Stimulated activated CD8-positive, alpha-beta memory T cell treated with anti-CD3 and anti-CD28 coated beads, Interleukin-12 subunit alpha, Interleukin-12 subunit beta, amount 100 ng/mL, for 24 hours (primary cell): Measurements from ENCODE around the gene PIK3R3.

Experiments
- DNase-seq: peaks from one replicate; pipeline ENCODE4 v3.0.0-alpha.2; 2020; ENCODE audit errors: extremely low read depth

Gene PIK3R3

DNA sequence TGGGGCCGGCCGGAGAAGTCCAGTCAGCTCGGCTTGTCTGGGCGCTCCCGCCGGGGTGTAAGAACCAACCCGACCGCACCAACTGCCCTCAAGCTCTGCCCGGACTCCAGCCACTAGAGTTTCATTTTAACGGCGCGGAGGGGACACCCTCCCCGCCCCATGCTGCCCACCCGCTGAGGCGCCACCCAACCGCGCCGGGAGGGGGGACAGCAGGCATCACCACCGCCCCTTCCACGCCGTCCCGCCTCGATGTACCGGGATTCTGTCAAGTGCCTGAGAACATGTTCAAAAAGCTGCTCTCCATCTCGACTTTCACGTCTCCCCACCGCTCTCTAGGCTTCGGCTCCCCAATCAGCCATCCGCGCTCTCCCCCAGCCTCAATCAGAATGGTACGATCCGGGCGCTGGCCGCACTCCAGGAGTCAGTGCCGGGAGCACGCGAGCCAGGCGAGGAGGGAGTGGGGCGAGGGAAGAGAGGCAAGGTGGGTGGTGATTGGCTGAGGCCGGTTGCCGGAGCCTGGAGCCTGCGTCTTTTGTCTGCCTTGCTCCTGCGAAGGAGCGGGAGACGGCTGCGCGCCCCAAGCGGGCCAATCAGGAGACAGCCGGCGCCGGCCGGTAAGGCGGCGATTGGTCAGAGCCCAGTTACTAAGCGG, at the start of gene PIK3R3:
TSS of gene PIK3R3 (minus strand) at position 101 of the 652 bp plus-strand sequence. CDS start 677 bp downstream, outside the sequence.
- DNase-seq: peak; percentile 77

DNA sequence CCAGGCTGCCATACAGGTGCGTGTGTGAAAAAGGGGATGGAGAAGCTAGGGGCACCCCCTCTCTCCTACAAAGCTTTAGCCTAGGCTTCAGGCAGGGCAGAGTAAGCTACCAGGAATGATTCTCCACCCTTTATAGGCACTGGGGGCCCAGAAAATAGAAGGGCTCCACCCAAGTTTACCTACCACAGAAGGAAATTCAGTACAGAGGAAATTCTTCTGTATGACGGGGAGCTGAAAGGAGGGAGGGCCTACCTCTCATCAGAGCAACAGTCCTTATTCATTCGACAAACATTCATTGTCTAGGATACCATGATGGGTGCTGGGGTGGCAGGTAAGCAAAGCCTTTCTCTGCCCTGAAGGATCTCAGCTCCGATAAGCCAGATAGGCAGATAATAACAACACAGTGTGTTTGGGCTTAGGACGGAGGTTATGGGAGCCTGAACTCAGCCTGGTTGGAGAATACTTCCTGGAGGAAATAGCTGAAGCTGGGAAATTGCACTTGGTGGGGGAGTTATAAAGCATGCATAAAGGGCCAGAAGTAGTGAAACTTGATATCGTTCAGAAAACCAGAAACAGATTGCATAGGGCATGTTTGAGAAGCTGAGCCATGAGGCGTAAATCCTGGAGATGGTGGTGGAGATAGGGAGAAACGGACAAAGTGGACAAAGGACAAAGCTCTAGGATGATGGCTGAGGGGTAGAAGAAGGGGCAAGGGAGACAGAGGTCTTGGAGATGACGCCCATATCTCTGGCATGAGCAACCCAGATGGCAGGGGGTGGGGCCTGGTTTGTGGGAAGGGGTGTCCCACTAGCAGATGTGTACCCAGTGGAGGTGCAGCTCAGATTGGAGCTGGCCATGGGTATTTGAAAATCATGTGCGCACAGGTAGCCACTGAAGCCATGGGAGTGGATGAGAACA, 49.2 kb upstream of the PIK3R3 start:
- no peak for DNase-seq

- DNase-seq: no peak
These were observed 47.7 kb upstream of the PIK3R3 start for GRCh38 chr1:46180082-46180616.

GRCh38 chr1:46179138-46180081, 47.0 kb upstream of the PIK3R3 start:
- DNase-seq: no peak

DNA sequence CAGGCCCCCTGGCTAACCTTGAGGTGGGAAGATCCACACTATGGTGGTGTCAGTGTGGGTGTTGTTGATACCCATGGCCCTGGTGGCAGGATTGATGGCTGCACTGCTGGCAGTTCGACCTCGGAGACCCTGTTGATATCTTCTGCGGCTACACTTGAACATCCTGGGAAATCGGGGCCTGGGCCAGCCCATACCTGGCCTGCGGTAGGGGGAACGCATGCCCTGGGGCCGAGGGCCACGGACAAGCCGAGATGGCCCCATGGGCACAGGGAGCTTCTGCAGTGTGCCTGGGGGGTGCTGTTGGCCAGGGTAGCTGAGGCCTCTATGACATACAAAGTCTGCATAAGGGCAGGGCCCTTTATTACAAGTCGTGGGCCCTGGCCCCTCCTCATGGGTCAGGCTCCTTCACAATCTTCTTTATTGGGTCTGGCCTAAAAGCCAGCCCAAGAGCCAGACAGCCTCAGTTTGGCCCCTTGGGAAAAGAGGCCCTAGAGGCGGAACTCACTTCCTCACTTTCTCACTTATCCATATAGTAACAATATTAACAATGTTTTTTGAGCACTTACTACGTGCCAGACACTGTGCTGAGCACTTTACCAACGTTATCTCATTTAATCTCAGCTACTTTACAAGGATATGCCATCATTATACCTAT, 43.9 kb upstream of the PIK3R3 start, which contains the start of gene P3R3URF:
TSS of gene P3R3URF (minus strand) at position 278 of the 655 bp plus-strand sequence. CDS start at position 261, 17 bp downstream.
- no peak for DNase-seq

GRCh38 chr1:46175243-46175642, 42.8 kb upstream of the PIK3R3 start:
- DNase-seq: no peak

DNA sequence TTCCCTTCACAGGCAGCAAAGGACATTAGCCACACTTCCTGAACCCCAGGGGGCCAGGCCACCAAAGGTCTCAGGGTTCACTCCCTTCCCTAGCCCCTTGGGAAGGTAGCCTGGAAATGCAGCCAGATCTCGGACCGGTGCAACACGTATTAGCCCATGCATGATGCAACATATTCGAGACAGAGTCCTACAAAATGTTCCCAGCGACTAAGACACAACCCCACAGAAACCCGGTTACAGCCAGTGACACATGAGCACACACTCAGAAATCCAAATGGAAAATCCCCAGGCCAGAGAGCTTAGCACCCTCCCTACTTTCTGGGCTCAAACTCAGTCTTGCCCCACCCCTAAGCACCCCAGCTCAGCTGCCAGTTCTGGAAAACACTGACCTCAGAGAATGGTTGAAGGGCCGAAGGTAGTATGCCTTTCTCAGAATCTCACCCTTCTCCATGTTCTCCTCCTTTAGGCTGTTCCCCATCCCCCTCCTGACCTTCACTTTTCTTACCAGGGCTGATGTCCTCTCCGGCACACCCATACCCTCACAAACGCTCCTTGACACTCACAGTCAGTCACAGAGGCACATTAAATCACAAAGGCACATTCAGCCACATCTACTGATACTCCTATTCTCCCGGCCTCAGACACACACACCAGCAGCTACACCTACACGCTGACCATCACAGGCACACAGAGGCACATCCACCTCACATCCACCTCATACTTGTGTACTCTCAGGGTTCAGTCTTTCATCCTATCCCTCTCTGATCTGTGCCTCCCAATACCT, 42.2 kb upstream of the PIK3R3 start, which contains the start of gene TSPAN1:
TSS of gene TSPAN1 (plus strand) at position 640 of the 784 bp plus-strand sequence. CDS start 6,021 bp downstream, outside the sequence.
- no peak for DNase-seq

GRCh38 chr1:46173361-46173856, 41.0 kb upstream of the PIK3R3 start:
- DNase-seq: no peak

- DNase-seq: no peak
These were observed 39.9 kb upstream of the PIK3R3 start for GRCh38 chr1:46172321-46172720.

GRCh38 chr1:46171871-46172270, 39.4 kb upstream of the PIK3R3 start:
- DNase-seq: no peak

- no peak for DNase-seq
These were observed 38.9 kb upstream of the PIK3R3 start for GRCh38 chr1:46171351-46171750.

GRCh38 chr1:46169811-46170454, 37.5 kb upstream of the PIK3R3 start:
- no peak for DNase-seq

GRCh38 chr1:46168477-46168876, 36.0 kb upstream of the PIK3R3 start:
- no peak for DNase-seq

GRCh38 chr1:46166521-46167462, 34.4 kb upstream of the PIK3R3 start:
- no peak for DNase-seq

DNA sequence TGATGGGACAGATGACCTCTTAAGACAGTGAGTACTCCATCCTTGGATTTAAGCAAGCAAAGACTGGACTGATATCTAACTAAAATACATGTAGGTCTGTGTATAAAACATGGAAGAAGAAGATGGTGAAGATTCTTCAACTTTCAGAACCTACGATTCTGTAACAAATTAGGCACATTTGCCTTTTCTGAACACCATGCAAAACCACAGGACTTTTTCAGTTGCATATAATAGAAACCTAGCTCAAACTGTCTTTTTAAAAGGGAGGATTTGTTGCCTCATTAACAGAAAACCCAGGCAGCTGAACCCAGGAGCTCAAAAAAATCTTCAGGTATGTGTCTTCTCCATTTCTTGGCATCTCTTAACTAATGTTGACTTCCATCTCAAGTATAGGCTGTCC, 27.8 kb upstream of the PIK3R3 start:
- no peak for DNase-seq

DNA sequence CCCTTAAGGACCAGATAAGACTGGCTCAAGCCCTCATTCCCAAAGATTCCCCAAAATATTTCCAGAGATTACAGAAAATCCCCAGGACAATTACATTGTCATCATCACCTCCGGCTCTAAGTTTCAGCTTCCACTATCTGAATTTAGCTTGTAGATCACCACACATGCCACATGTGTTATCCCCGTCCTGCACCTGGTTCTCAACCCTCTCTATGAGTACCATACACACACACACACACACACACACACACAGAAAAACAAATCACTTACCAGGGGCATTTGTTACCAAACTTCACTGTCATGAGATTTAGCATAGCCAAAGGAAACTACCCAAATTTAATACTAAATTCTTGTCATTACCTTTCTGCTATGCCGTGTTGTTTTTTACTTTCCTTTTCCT, 27.1 kb upstream of the PIK3R3 start:
- DNase-seq: no peak

DNA sequence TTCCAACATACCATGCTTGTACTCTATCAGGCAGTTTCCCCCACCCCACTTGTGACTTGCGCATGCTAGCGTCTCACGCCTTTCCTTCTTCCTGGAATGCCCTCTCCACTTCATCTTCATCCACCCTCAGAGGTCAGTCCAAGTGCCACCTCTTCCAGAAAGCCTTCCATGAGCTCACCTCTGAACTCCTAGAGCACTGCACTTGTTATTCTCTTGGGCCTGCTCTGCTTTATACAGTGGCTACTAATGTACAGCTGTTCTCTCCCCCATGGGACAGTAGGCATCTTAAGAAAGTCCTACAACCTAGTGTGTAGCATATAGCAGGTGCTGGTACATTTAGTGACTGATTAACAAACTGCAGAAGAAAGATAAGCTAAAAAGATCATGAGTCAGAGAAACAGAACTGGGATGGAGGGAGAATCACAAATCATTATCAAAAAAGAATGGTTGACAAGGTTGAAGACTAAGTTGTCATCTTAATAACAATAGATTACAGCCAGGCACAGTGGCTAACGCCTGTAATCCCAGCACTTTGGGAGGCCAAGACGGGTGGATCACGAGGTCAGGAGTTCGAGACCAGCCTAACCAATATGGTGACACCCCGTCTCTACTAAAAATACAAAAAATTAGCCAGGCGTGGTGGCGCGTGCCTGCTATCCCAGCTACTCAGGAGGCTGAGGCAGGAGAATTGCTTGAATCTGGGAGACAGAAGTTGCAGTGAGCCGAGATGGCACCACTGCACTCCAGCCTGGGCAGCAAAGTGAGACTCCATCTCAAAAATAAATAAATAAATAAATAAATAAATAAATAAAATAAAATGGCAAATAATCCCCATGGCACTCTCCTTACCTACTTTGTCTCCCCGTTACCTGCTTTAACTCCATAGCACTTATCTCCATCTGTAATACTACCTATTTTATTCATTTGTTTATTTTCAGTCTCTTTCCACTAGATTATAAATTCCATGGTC, 26.2 kb upstream of the PIK3R3 start:
- no peak for DNase-seq
